ENCODE results near the gene ACOT7. TPM values are rescaled to one million over a fixed set of nuclear protein-coding genes. Genes with fewer than 3 reads are reported as not detected.

ACOT7 gene
- total RNA-seq, 5 donors from 2014 or later (not counting 1 experiment from before 2014, with no cell fraction given) = 6.1 to 9.3 (median 7.4) TPM

- Mint-ChIP-seq H3K9me3 (no peaks in the 10 kb centered on the region), H3K27me3 (no peaks in the 10 kb centered on the region), H3K4me3 (no peak overlapping the region), H3K36me3 (no peaks in the 10 kb centered on the region), H3K4me1 (peaks cover 0 to 2% (median 0%) of the 10 kb centered on the region in 3 donors), H3K27ac (no peak overlapping the region)
- ATAC-seq (replicated peaks in 1 of 4) (no peak), DNase-seq (no peak)
- WGBS (ENCODE audit: insufficient coverage) = 94% methylated on average over 11 of the region's 22 CpGs
- no peak overlapping the region for H3K27ac ChIP-seq (ENCODE audit: low read length)
- CTCF ChIA-PET = interaction anchor here in 1 of 2 donors (0.5 kb wide), 1 partner anchor 22 kb away, joined by 3 read pairs; no protein-coding TSS in a partner anchor
- POLR2A ChIA-PET = no interaction called here
- H3K27me3 ChIP-seq (replicated peaks in 1 of 2; ENCODE audit: control insufficient read depth in 2 of 2, extremely low read depth in 1 of 2, insufficient read depth in 2 of 2, low read length in 1 of 2) = no peaks in the 10 kb centered on the region
- H3K9me3 ChIP-seq = no peaks in the 10 kb centered on the region
- H3K4me1 ChIP-seq (ENCODE audit: control insufficient read depth in 1 of 2, extremely low read depth in 1 of 2, insufficient read depth in 2 of 2, low read length in 2 of 2) = peaks cover 0 to 3% of the 10 kb centered on the region in 2 experiments
- no peak overlapping the region for H3K4me3 ChIP-seq (ENCODE audit: control insufficient read depth in 1 of 2, extremely low read depth in 1 of 2, low read length in 1 of 2)
- no peaks in the 10 kb centered on the region for H3K36me3 ChIP-seq (ENCODE audit: control insufficient read depth in 2 of 2, extremely low read depth in 1 of 2, insufficient read depth in 1 of 2, low read length in 1 of 2)
These were observed 7.9 kb downstream of the ACOT7 start for GRCh38 chr1:6385488-6386191.

- no peak overlapping the region for H3K27ac Mint-ChIP-seq
- H3K4me1 ChIP-seq (ENCODE audit: control insufficient read depth in 1 of 2, extremely low read depth in 1 of 2, insufficient read depth in 2 of 2, low read length in 2 of 2) = peaks cover 0 to 3% of the 10 kb centered on the region in 2 experiments
- no peak overlapping the region for H3K4me3 Mint-ChIP-seq
- no peaks in the 10 kb centered on the region for H3K27me3 Mint-ChIP-seq
- DNase-seq (no peak), ATAC-seq (replicated peaks in 1 of 4) (no peak)
- ChIA-PET POLR2A (interaction anchor here in 1 of 2 donors (0.5 kb wide), 1 partner anchor 9 kb away, joined by 4 read pairs; no protein-coding TSS in a partner anchor), CTCF (interaction anchor here in 1 of 2 donors (0.5 kb wide), 1 partner anchor 23 kb away, joined by 3 read pairs; no protein-coding TSS in a partner anchor)
- H3K9me3 Mint-ChIP-seq = no peaks in the 10 kb centered on the region
- no peaks in the 10 kb centered on the region for H3K36me3 ChIP-seq (ENCODE audit: control insufficient read depth in 2 of 2, extremely low read depth in 1 of 2, insufficient read depth in 1 of 2, low read length in 1 of 2)
- no peak overlapping the region for H3K27ac ChIP-seq (ENCODE audit: low read length)
- no peaks in the 10 kb centered on the region for H3K9me3 ChIP-seq
- peaks cover 0 to 2% (median 0%) of the 10 kb centered on the region in 3 donors for H3K4me1 Mint-ChIP-seq
- H3K27me3 ChIP-seq (replicated peaks in 1 of 2; ENCODE audit: control insufficient read depth in 2 of 2, extremely low read depth in 1 of 2, insufficient read depth in 2 of 2, low read length in 1 of 2) = no peaks in the 10 kb centered on the region
- H3K4me3 ChIP-seq (ENCODE audit: control insufficient read depth in 1 of 2, extremely low read depth in 1 of 2, low read length in 1 of 2) = no peak overlapping the region
- H3K36me3 Mint-ChIP-seq = no peaks in the 10 kb centered on the region
- WGBS (ENCODE audit: insufficient coverage) = 97% methylated on average over 5 of the region's 5 CpGs
These were observed 8.6 kb downstream of the ACOT7 start for GRCh38 chr1:6384962-6385361.

- Mint-ChIP-seq H3K9me3 (no peaks in the 10 kb centered on the region), H3K36me3 (no peaks in the 10 kb centered on the region), H3K4me1 (peaks cover 0 to 2% (median 0%) of the 10 kb centered on the region in 3 donors), H3K27ac (no peak overlapping the region), H3K27me3 (no peaks in the 10 kb centered on the region), H3K4me3 (no peak overlapping the region)
- DNase-seq = no peak
- Histone ChIP-seq H3K36me3 (ENCODE audit: control insufficient read depth in 2 of 2, extremely low read depth in 1 of 2, insufficient read depth in 1 of 2, low read length in 1 of 2) (no peaks in the 10 kb centered on the region), H3K9me3 (no peaks in the 10 kb centered on the region), H3K4me3 (ENCODE audit: control insufficient read depth in 1 of 2, extremely low read depth in 1 of 2, low read length in 1 of 2) (no peak overlapping the region), H3K4me1 (ENCODE audit: control insufficient read depth in 1 of 2, extremely low read depth in 1 of 2, insufficient read depth in 2 of 2, low read length in 2 of 2) (peaks cover 0 to 3% of the 10 kb centered on the region in 2 experiments), H3K27ac (ENCODE audit: low read length) (no peak overlapping the region), H3K27me3 (replicated peaks in 1 of 2; ENCODE audit: control insufficient read depth in 2 of 2, extremely low read depth in 1 of 2, insufficient read depth in 2 of 2, low read length in 1 of 2) (no peaks in the 10 kb centered on the region)
- CTCF ChIA-PET = interaction anchor here (0.6 to 1.3 kb wide), 2 partner anchors 17 to 36 kb away, joined by 3 to 4 read pairs; no protein-coding TSS in a partner anchor
- POLR2A ChIA-PET = interaction anchor here in 1 of 2 donors (0.5 kb wide), 1 partner anchor 9 kb away, joined by 4 read pairs; no protein-coding TSS in a partner anchor
- ATAC-seq (replicated peaks in 1 of 4) = no peak
- WGBS (ENCODE audit: insufficient coverage) = no CpG with 5 or more reads among the region's 1 CpG
These were observed 9.4 kb downstream of the ACOT7 start for GRCh38 chr1:6384135-6384534.

GRCh38 chr1:6380037-6380436 is 13.5 kb downstream of the ACOT7 start:
- DNase-seq = no peak
- no peaks in the 10 kb centered on the region for H3K4me1 ChIP-seq (ENCODE audit: control insufficient read depth in 1 of 2, extremely low read depth in 1 of 2, insufficient read depth in 2 of 2, low read length in 2 of 2)
- WGBS (ENCODE audit: insufficient coverage) = no CpG with 5 or more reads among the region's 7 CpGs
- H3K36me3 Mint-ChIP-seq = no peaks in the 10 kb centered on the region
- H3K36me3 ChIP-seq (ENCODE audit: control insufficient read depth in 2 of 2, extremely low read depth in 1 of 2, insufficient read depth in 1 of 2, low read length in 1 of 2) = no peaks in the 10 kb centered on the region
- no peak overlapping the region for H3K27ac Mint-ChIP-seq
- H3K4me3 ChIP-seq (ENCODE audit: control insufficient read depth in 1 of 2, extremely low read depth in 1 of 2, low read length in 1 of 2) = no peak overlapping the region
- ATAC-seq (replicated peaks in 1 of 4) = no peak
- no peaks in the 10 kb centered on the region for H3K4me1 Mint-ChIP-seq
- no peak overlapping the region for H3K4me3 Mint-ChIP-seq
- ChIA-PET POLR2A (interaction anchor here in 1 of 2 donors (0.7 kb wide), 1 partner anchor 158 kb away, joined by 17 read pairs; no protein-coding TSS in a partner anchor), CTCF (interaction anchor here in 1 of 2 donors (0.6 kb wide), 1 partner anchor 187 kb away, joined by 5 read pairs; no protein-coding TSS in a partner anchor)
- H3K27me3 ChIP-seq (replicated peaks in 1 of 2; ENCODE audit: control insufficient read depth in 2 of 2, extremely low read depth in 1 of 2, insufficient read depth in 2 of 2, low read length in 1 of 2) = no peaks in the 10 kb centered on the region
- no peaks in the 10 kb centered on the region for H3K9me3 Mint-ChIP-seq
- H3K9me3 ChIP-seq = no peaks in the 10 kb centered on the region
- H3K27ac ChIP-seq (ENCODE audit: low read length) = no peak overlapping the region
- no peaks in the 10 kb centered on the region for H3K27me3 Mint-ChIP-seq

- Mint-ChIP-seq H3K36me3 (no peaks in the 10 kb centered on the region), H3K27ac (no peak overlapping the region), H3K4me3 (no peak overlapping the region), H3K4me1 (no peaks in the 10 kb centered on the region), H3K27me3 (no peaks in the 10 kb centered on the region), H3K9me3 (no peaks in the 10 kb centered on the region)
- Histone ChIP-seq H3K36me3 (ENCODE audit: control insufficient read depth in 2 of 2, extremely low read depth in 1 of 2, insufficient read depth in 1 of 2, low read length in 1 of 2) (no peaks in the 10 kb centered on the region), H3K9me3 (no peaks in the 10 kb centered on the region), H3K27me3 (replicated peaks in 1 of 2; ENCODE audit: control insufficient read depth in 2 of 2, extremely low read depth in 1 of 2, insufficient read depth in 2 of 2, low read length in 1 of 2) (no peaks in the 10 kb centered on the region), H3K4me1 (ENCODE audit: control insufficient read depth in 1 of 2, extremely low read depth in 1 of 2, insufficient read depth in 2 of 2, low read length in 2 of 2) (no peaks in the 10 kb centered on the region), H3K27ac (ENCODE audit: low read length) (no peak overlapping the region), H3K4me3 (ENCODE audit: control insufficient read depth in 1 of 2, extremely low read depth in 1 of 2, low read length in 1 of 2) (no peak overlapping the region)
- POLR2A ChIA-PET = no interaction called here
- DNase-seq = no peak
- ATAC-seq (replicated peaks in 1 of 4) = no peak
- CTCF ChIA-PET = interaction anchor here in 1 of 2 donors (1.5 kb wide), 1 partner anchor 30 kb away, joined by 4 read pairs; no protein-coding TSS in a partner anchor
- WGBS (ENCODE audit: insufficient coverage) = 81% methylated on average over 8 of the region's 12 CpGs
These were observed 15.3 kb downstream of the ACOT7 start for GRCh38 chr1:6378096-6378746.

- Mint-ChIP-seq H3K36me3 (no peaks in the 10 kb centered on the region), H3K27ac (no peak overlapping the region), H3K4me1 (peaks cover 2 to 5% (median 4%) of the 10 kb centered on the region in 3 donors), H3K4me3 (no peak overlapping the region), H3K27me3 (no peaks in the 10 kb centered on the region), H3K9me3 (no peaks in the 10 kb centered on the region)
- no peak overlapping the region for H3K27ac ChIP-seq (ENCODE audit: low read length)
- ATAC-seq (replicated peaks in 1 of 4) = no peak
- ChIA-PET POLR2A (no interaction called here), CTCF (no interaction called here)
- H3K27me3 ChIP-seq (replicated peaks in 1 of 2; ENCODE audit: control insufficient read depth in 2 of 2, extremely low read depth in 1 of 2, insufficient read depth in 2 of 2, low read length in 1 of 2) = no peaks in the 10 kb centered on the region
- H3K4me1 ChIP-seq (ENCODE audit: control insufficient read depth in 1 of 2, extremely low read depth in 1 of 2, insufficient read depth in 2 of 2, low read length in 2 of 2) = no peaks in the 10 kb centered on the region
- DNase-seq = no peak
- no peaks in the 10 kb centered on the region for H3K36me3 ChIP-seq (ENCODE audit: control insufficient read depth in 2 of 2, extremely low read depth in 1 of 2, insufficient read depth in 1 of 2, low read length in 1 of 2)
- 85% methylated on average over 5 of the region's 8 CpGs for WGBS (ENCODE audit: insufficient coverage)
- no peak overlapping the region for H3K4me3 ChIP-seq (ENCODE audit: control insufficient read depth in 1 of 2, extremely low read depth in 1 of 2, low read length in 1 of 2)
- H3K9me3 ChIP-seq = no peaks in the 10 kb centered on the region
These were observed 19.4 kb downstream of the ACOT7 start for GRCh38 chr1:6373961-6374720.

Measured in T-cell (primary cell).